Measurements from ENCODE around the gene GPR137B.

DNA sequence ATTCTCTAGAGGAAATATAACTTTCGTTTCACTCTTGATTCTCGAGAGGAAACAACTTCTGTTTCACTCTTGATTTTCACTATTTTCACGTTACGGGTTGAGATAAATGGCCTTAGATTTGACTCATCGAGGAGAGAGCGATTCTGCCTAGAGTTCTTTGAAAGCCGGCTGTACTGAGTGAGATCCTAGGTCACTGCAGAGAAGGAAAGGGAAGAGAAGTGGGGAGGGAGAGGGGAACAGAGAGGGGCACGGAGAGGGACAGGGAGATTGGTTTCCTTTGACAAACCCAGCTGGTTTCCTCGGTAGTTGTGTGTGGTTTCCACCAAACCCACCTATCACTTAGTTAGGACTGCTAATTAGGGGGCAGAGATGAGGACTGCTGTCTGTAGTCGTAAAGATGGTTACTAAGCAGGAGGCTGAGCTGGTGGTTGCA is 21.6 kb upstream of the GPR137B start:
- TF ChIP-seq, protein P1, sequence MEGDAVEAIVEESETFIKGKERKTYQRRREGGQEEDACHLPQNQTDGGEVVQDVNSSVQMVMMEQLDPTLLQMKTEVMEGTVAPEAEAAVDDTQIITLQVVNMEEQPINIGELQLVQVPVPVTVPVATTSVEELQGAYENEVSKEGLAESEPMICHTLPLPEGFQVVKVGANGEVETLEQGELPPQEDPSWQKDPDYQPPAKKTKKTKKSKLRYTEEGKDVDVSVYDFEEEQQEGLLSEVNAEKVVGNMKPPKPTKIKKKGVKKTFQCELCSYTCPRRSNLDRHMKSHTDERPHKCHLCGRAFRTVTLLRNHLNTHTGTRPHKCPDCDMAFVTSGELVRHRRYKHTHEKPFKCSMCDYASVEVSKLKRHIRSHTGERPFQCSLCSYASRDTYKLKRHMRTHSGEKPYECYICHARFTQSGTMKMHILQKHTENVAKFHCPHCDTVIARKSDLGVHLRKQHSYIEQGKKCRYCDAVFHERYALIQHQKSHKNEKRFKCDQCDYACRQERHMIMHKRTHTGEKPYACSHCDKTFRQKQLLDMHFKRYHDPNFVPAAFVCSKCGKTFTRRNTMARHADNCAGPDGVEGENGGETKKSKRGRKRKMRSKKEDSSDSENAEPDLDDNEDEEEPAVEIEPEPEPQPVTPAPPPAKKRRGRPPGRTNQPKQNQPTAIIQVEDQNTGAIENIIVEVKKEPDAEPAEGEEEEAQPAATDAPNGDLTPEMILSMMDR (IDR thresholded peaks at IDR 0.05 in 4 of 5, conservative IDR thresholded peaks at IDR 0.05 in 1 of 5): no peak
- TF ChIP-seq POLR2A (IDR thresholded peaks at IDR 0.05): no peak
